Activated T-cell treated with anti-CD3 and anti-CD28 coated beads, Interleukin-2, amount 50 U/mL, for 4 hours (primary cell): ENCODE data around the gene MESD. TPM values are rescaled to one million over a fixed set of nuclear protein-coding genes. Genes with fewer than 3 reads are reported as not detected.
A peak's percentile ranks its signal among the peaks of the same experiment; 100 is the strongest.

Source experiments
- ATAC-seq, 2 donors: fragments of 200-7000 bp; cut with Tn5 transposase; one replicate each; pipeline ENCODE4 v1.10.0; 2021
- DNase-seq: peaks from one replicate; pipeline ENCODE4 v3.0.0-alpha.2; 2020
- H3K27me3 Mint-ChIP-seq: one replicate; pipeline ENCODE4 v1.8.0; 2021; ENCODE audit warnings: low read depth, mixed read lengths
- H3K36me3 Mint-ChIP-seq: one replicate; pipeline ENCODE4 v1.8.0; 2022; ENCODE audit warnings: mixed read lengths; ENCODE audit not compliant: insufficient read depth
- H3K4me1 Mint-ChIP-seq: one replicate; pipeline ENCODE4 v1.8.0; 2021; ENCODE audit warnings: low read depth, mixed read lengths
- H3K4me3 Mint-ChIP-seq: one replicate; pipeline ENCODE4 v1.8.0; 2021; ENCODE audit warnings: mild to moderate bottlenecking, moderate library complexity, mixed read lengths
- H3K9me3 Mint-ChIP-seq: one replicate; pipeline ENCODE4 v1.8.0; 2021; ENCODE audit warnings: mixed read lengths
- total RNA-seq, 3 donors: library from RNA; stranded (reverse); gene quantifications; one replicate each; pipeline ENCODE4 v1.2.1, GENCODE V29; 2021

The MESD gene
- 10 to 100 TPM; 22.2 to 24.0 (median 23.3) TPM for total RNA-seq

DNA sequence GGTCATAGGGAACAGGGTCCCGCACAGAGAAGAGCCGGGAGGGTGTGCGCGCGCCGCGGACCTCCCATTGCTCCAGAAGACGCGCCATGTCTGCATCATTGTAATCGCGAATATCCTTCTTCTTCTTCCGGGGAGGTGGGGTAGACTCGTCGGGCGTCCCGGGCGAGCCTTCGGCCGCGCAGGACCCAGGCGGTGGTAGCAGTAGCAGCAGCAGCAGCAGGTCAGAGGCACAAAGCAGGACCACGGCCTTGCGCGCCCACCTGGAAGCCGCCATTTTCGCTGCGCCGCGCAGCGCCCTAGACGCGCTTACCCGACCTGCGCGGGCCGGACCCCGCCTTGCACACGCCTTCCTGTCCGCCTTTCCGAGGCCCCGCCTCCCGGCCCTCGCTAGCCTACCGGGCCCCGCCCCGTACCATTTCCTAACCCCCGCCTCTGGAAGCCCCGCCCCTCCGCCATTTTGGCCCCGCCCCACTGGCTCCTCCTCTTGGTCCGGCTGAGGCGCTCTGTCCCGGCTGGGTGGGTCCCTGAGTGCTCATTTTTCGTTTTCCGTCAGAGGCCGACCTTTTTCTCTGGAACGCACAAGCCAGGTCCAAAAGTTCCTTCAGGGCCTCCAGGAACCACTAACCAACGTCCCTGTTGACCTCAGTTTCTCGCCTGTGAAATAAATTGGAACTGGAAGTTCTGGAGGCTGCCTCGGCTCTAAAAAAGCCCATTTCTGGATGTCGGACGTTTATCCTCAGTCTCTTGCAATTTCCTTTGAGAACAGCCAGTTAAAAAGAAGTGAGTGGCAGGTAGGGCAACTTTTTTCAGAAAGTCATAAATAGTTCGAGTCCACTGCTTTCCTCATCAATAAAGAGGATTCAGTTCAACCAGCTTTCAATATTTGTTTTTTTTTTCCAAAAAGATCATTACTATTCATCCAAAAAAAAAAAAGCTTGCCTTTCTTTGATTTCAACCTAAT, at the start of gene MESD:
TSS of gene MESD (minus strand) at position 302 of the 961 bp plus-strand sequence. CDS start at position 274, 28 bp downstream.
- Mint-ChIP-seq H3K4me1 (peaks cover 54% of the 10 kb centered on the region), H3K36me3 (peaks cover 11% of the 10 kb centered on the region), H3K9me3 (no peaks in the 10 kb centered on the region), H3K27me3 (no peaks in the 10 kb centered on the region), H3K4me3 (peak within 1 kb of the TSS; percentile 99)
- ATAC-seq (peak; percentile 100), DNase-seq (peak; percentile 98)

DNA sequence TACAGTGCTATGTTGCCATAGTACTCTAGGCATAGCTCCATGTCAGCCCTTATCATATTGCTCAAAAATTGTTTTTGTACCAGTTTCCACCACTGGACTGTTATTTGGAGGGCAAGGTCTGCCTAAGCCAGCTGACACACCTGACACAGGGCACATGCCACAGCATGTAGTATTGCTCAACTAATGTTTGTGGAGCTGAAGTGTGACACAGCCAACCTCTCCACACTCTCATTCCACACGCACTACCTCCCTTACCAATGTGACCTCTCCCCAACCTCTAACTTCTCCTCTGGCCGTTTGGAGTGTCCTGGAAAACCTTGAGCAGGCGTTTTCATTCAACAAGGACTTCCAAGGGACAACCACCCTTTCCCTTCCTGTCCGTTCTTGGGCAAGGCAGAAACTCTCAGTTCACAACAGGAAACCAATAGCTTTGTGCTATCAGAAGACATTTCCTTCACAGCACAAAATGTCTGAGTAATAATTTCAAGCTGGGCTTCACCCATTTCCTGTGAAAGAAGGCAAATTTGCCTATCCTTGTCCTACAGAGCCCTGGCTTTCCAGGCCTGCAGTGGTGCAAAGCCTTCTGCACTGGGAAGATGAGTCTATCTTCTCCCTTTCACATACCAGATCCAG, 49.5 kb upstream of the MESD start:
- no peaks in the 10 kb centered on the region for H3K36me3 Mint-ChIP-seq
- no peaks in the 10 kb centered on the region for H3K9me3 Mint-ChIP-seq
- peaks cover 9% of the 10 kb centered on the region for H3K4me1 Mint-ChIP-seq
- H3K27me3 Mint-ChIP-seq: no peaks in the 10 kb centered on the region
- DNase-seq (no peak), ATAC-seq (no peak)
- no peak overlapping the region for H3K4me3 Mint-ChIP-seq

DNA sequence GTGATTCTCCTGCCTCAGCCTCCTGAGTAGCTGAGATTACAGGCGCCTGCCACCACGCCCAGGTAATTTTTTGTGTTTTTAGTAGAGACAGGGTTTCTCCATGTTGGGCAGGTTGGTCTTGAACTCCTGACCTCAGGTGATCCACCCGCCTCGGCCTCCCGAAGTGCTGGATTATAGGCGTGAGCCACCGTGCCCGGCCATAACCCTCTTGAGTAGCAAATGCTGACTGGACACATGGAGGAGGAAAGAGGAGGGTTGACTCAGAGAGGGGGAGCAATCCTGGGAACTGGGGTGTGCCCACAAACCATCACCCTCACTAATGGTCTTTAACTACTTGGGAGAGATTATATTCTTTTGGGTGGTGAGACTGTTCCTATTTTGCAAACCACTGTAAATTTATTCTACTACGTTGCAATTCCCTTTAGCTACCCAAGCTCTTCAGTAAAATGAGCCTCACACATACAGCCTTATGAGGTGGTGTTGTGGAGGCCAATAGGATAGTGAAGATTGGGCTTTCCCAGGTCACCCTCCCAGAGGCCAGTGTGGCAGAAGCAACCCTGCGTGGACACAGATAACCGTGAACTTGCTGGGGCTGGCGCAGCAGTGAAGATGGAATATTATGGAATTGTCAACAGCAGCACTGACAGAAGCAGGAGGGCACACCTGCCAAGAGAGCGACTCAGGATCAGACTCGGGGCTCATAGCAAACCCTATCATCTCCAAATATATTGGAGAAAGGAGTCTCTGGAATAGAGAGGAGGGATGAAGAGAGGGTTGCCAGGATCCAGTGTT, 48.5 kb upstream of the MESD start:
- DNase-seq: no peak
- no peak overlapping the region for H3K4me3 Mint-ChIP-seq
- no peaks in the 10 kb centered on the region for H3K36me3 Mint-ChIP-seq
- ATAC-seq: no peak
- peaks cover 9% of the 10 kb centered on the region for H3K4me1 Mint-ChIP-seq
- H3K27me3 Mint-ChIP-seq: no peaks in the 10 kb centered on the region
- H3K9me3 Mint-ChIP-seq: no peaks in the 10 kb centered on the region

DNA sequence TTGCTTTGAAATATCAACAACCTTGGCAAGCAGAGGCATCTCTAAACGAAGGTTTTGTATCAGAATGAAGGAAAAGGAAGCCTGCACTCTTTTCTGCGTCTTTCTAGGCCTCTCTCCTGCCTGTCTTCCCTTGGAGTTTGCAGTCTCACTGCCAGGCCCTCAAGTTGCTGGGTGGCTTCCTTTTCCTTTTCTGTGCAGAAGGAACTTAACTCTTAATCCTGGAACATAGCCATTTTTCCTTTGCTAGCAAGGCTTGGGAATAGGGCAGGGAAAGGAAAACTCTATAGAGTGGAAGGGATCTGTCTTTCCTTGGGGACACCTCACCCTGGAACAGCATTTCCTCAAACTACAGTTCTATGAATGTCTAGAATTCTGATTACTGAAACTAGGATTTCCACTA, 43.9 kb upstream of the MESD start:
- no peaks in the 10 kb centered on the region for H3K36me3 Mint-ChIP-seq
- no peak overlapping the region for H3K4me3 Mint-ChIP-seq
- no peaks in the 10 kb centered on the region for H3K9me3 Mint-ChIP-seq
- H3K27me3 Mint-ChIP-seq: no peaks in the 10 kb centered on the region
- DNase-seq: no peak
- no peak for ATAC-seq
- peaks cover 5% of the 10 kb centered on the region for H3K4me1 Mint-ChIP-seq

DNA sequence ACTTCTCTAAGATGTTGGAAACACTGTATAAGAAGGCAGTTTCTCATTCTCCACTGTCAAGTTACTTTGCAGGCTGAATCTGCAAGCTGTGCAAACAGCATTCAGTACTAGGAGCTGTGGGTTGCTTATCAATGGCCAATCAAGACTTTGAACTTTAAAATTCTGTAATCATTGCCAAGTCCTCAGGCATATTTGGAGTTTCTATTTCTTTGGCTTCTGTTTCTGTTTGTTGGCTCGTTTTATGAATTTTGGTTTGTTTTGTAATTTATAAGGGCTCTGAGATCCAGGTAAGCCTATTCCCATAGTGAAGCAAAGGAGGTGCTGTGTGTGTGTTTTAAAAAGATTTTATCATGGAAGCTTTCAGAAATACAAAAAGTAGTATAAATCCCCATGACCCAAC, 43.2 kb upstream of the MESD start:
- Mint-ChIP-seq H3K4me1 (peaks cover 5% of the 10 kb centered on the region), H3K9me3 (no peaks in the 10 kb centered on the region), H3K4me3 (no peak overlapping the region), H3K36me3 (no peaks in the 10 kb centered on the region), H3K27me3 (no peaks in the 10 kb centered on the region)
- no peak for ATAC-seq
- no peak for DNase-seq

DNA sequence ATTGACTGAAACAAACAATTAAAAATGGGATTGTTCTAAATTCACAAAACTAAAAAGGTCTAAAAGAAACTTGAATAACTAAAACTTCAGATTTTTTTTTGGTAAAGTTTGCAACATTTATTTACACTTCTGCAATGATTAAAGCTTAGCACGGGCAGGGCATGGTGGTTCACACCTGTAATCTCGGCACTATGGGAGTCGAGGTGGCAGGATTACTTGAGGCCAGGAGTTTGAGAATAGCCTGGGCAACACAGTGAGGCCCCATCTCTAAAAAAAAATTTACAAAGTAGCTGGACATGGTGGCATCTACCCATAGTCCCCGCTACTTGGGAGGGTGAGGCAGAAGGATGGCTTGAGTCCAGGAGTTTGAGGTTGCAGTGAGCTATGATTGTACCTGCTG, 42.7 kb upstream of the MESD start:
- H3K4me3 Mint-ChIP-seq: no peak overlapping the region

DNA sequence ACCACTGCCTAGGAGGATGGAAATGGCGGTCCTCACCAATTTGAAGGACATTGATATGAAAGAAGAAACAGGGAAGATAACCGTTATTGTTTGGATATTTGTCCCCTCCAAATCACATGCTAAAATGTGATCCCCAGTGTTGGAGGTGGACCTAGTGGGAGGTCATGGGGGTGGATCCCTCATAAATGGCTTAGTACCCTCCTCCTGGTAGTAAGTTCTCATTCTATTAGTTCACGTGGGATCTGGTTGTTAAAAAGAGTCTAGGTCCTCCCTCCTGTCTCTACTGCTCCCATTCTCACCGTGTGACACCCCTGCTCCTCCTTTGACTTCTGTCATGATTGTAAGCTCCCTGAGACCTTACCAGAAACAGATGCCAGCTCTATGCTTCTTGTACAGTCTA, 41.6 kb upstream of the MESD start:
- DNase-seq: no peak
- no peak for ATAC-seq

More for the DNA sequence above, 42.7 kb upstream of the MESD start:
- Mint-ChIP-seq H3K4me1 (peaks cover 5% of the 10 kb centered on the region), H3K27me3 (no peaks in the 10 kb centered on the region), H3K9me3 (no peaks in the 10 kb centered on the region), H3K36me3 (no peaks in the 10 kb centered on the region)
- no peak for ATAC-seq
- DNase-seq: no peak

DNA sequence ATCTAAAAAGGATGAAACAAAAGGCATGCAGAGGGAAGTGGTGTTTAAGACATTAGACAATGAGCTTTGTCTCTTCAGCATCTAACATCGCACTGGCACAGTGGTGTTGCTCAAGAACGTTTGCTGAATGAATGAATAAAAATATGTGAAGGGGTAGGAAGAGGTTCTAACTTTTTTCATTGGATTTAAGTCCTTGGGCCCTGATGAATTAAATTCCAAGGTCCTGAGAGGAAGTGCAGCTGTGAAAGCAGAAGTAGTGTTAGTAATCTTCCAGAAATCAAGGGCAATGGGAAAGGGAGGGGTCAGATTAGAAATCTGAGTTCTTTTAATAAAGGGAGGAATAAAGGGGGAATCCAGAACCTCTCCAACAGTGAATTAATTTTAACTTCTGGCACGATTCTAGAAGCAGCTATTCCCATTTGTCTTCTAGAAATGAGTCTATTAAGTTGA, 40.7 kb upstream of the MESD start:
- no peaks in the 10 kb centered on the region for H3K27me3 Mint-ChIP-seq
- no peak for DNase-seq
- H3K36me3 Mint-ChIP-seq: no peaks in the 10 kb centered on the region
- peaks cover 7% of the 10 kb centered on the region for H3K4me1 Mint-ChIP-seq
- no peak overlapping the region for H3K4me3 Mint-ChIP-seq
- H3K9me3 Mint-ChIP-seq: no peaks in the 10 kb centered on the region
- ATAC-seq: no peak

More for the DNA sequence above, 41.6 kb upstream of the MESD start:
- no peaks in the 10 kb centered on the region for H3K27me3 Mint-ChIP-seq
- no peaks in the 10 kb centered on the region for H3K9me3 Mint-ChIP-seq
- no peaks in the 10 kb centered on the region for H3K36me3 Mint-ChIP-seq
- H3K4me3 Mint-ChIP-seq: no peak overlapping the region
- peaks cover 7% of the 10 kb centered on the region for H3K4me1 Mint-ChIP-seq

DNA sequence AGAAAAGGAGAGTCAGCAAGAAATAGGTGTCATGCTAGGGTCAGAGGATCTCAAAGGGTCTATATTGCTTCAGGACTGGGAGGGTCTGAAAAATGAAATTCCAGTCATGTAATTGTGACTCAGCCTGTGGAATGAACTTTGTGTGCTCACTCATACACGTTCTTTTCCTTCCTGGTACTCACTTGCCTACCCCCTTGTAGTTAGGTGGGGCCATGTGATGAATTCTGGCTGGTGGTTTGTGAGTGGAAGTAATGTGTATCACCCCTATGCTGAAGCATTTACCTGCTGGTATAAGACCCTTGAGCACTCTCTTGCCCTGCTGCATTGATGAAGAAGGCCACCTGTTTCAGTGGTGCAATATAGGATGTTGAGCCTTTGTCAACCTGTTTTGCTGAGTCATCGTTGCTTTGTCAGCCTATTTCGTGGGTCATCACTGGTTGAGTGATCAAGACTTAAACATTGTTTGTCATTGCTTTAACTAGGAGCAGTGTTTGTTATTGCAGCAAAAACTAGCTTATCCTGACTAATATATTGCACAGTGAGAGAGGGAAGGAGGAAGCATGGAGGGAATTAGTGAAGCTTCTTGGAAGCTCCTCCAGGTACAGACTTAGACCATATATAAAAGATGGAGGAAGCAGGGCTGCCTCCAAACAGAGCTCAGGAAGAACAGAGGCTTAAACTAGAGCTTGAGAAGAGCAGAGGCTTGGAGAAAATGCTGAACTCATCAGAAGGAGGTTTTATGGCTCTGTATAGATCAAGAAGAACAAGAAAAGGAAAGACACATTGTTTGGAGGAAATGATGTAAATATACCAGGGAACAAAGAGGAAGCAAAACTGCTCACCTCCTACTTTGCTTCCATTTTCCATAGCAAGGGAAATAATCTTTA, 40.0 kb upstream of the MESD start:
- H3K9me3 Mint-ChIP-seq: no peaks in the 10 kb centered on the region
- DNase-seq: no peak
- no peak for ATAC-seq
- H3K4me3 Mint-ChIP-seq: no peak overlapping the region
- H3K4me1 Mint-ChIP-seq: peaks cover 11% of the 10 kb centered on the region
- H3K27me3 Mint-ChIP-seq: no peaks in the 10 kb centered on the region
- no peaks in the 10 kb centered on the region for H3K36me3 Mint-ChIP-seq

DNA sequence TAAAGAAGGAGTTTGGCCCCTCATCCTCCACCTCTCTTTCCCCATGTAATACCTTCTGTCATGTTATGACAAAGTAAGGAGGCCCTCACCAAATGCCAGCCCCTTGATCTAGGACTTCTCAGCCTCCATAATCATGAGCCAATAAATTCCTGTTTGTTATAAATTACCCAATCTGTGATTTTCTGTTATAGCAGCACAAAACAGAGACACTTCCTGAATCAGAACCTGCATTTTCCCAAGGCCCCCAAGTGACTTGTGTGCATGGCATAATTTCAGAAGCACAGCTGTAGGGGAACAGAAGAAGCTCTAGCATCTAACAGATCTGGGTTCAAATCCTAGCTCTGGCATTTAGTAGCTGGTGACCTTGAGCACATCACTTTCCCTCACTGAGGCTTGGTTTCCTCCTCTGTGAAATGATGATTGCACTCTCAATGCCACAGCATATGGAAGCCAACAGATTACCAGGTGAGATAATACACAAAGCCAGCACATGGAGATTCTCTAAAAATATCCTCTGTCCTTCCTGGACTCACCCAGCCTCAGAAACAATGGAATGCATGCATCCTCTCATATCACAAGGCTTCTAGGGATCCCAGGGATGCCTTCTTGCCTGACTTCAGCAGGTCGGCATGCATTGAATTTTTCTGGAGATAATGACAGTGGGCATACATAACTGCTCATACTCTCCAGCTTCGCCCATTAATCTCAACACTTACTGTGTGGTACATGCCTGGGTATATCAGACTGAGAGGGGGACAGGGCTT, 37.4 kb upstream of the MESD start:
- H3K27me3 Mint-ChIP-seq: no peaks in the 10 kb centered on the region
- no peak for ATAC-seq
- H3K4me3 Mint-ChIP-seq: no peak overlapping the region
- no peaks in the 10 kb centered on the region for H3K36me3 Mint-ChIP-seq
- DNase-seq: no peak
- peaks cover 27% of the 10 kb centered on the region for H3K4me1 Mint-ChIP-seq
- H3K9me3 Mint-ChIP-seq: no peaks in the 10 kb centered on the region

DNA sequence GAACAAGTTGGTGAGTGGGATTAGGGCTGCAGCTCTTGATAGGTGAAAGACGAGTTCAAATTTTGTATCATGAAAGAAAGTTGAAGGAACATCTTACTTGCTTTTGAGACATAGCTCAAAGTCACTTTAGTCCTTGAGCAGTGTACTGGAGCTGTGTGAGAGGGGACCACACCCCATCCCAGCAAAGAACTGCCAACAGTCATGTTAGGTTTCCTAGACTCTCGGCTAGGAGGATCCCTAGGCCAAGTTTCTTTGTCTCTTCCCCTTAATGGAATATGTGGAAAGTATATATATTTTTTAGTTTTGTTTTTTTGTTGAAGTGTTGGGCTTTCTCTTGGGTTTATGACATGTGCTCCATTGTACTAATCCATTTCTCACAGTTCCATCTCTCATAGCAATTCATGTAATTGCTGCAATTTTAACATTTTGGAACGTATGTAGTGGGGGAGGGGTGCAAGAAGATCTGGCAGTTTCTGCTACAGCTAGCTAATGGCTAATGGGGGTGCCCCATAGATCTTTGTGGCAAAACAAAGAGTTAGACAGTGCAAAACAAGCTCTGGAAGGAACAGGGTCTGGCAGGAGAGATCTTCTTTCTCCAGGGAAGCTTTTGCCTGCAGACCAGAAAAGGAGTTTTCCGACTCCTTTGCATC, 36.2 kb upstream of the MESD start:
- no peak for ATAC-seq
- H3K4me3 Mint-ChIP-seq: no peak overlapping the region
- peaks cover 27% of the 10 kb centered on the region for H3K4me1 Mint-ChIP-seq
- no peaks in the 10 kb centered on the region for H3K27me3 Mint-ChIP-seq
- no peak for DNase-seq
- H3K9me3 Mint-ChIP-seq: no peaks in the 10 kb centered on the region
- no peaks in the 10 kb centered on the region for H3K36me3 Mint-ChIP-seq

DNA sequence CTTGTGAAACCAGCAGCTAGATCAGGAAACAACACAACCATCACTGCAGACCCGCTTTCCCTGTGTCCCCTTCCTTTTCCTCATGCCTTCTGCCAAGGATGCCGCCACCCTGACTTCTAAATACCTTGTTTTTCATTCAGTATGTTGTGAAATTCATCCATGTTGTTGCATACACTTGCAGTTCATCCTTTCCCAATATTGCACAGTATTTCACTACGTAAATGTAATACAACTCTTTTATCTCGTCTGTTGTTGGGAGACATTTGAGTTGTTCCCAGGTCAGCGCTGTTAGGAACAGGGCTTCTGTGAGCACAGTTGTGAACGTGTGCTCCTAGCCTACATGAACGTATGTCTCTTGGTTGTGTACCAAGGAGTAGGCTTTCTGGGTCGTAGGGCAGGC, 35.3 kb upstream of the MESD start:
- peaks cover 27% of the 10 kb centered on the region for H3K4me1 Mint-ChIP-seq
- H3K4me3 Mint-ChIP-seq: no peak overlapping the region
- ATAC-seq: no peak
- H3K9me3 Mint-ChIP-seq: no peaks in the 10 kb centered on the region
- DNase-seq: no peak
- H3K27me3 Mint-ChIP-seq: no peaks in the 10 kb centered on the region
- H3K36me3 Mint-ChIP-seq: no peaks in the 10 kb centered on the region
